Rectal smooth muscle tissue (tissue), 1 donor: Measurements from ENCODE around the gene RAB11FIP5.

ENCODE experiments used
- H3K27ac ChIP-seq: one replicate; pipeline ENCODE4 v1.7.0; 2013; ENCODE audit warnings: low read depth, low read length, inconsistent platforms
- H3K27me3 ChIP-seq: one replicate; pipeline ENCODE4 v1.7.0; 2013; ENCODE audit warnings: low read length; ENCODE audit not compliant: control insufficient read depth, insufficient read depth
- H3K36me3 ChIP-seq: one replicate; pipeline ENCODE4 v1.7.0; 2013; ENCODE audit warnings: low read length; ENCODE audit not compliant: control insufficient read depth, insufficient read depth
- H3K4me1 ChIP-seq: one replicate; pipeline ENCODE4 v1.7.0; 2013; ENCODE audit warnings: low read length; ENCODE audit not compliant: control insufficient read depth, insufficient read depth
- H3K4me3 ChIP-seq: one replicate; pipeline ENCODE4 v1.7.0; 2013; ENCODE audit warnings: low read length
- H3K9ac ChIP-seq: one replicate; pipeline ENCODE4 v1.7.0; 2013; ENCODE audit warnings: low read length

Gene RAB11FIP5

GRCh38 chr2:73078457-73079411 lies 34.0 kb downstream of the RAB11FIP5 start:
- H3K4me3 ChIP-seq = no peak overlapping the region
- H3K36me3 ChIP-seq = no peaks in the 10 kb centered on the region
- H3K27ac ChIP-seq = no peak overlapping the region
- H3K4me1 ChIP-seq = no peaks in the 10 kb centered on the region
- H3K9ac ChIP-seq = no peak overlapping the region
- no peaks in the 10 kb centered on the region for H3K27me3 ChIP-seq

GRCh38 chr2:73077424-73077795 lies 35.3 kb downstream of the RAB11FIP5 start:
- no peak overlapping the region for H3K9ac ChIP-seq
- no peaks in the 10 kb centered on the region for H3K36me3 ChIP-seq
- no peak overlapping the region for H3K27ac ChIP-seq

GRCh38 chr2:73076701-73077423 lies 35.9 kb downstream of the RAB11FIP5 start:
- Histone ChIP-seq H3K36me3 (no peaks in the 10 kb centered on the region), H3K4me3 (no peak overlapping the region), H3K27ac (no peak overlapping the region), H3K9ac (no peak overlapping the region), H3K4me1 (peaks cover 3% of the 10 kb centered on the region), H3K27me3 (no peaks in the 10 kb centered on the region)

More at GRCh38 chr2:73077424-73077795, 35.3 kb downstream of the RAB11FIP5 start:
- H3K4me3 ChIP-seq = no peak overlapping the region
- no peaks in the 10 kb centered on the region for H3K27me3 ChIP-seq
- H3K4me1 ChIP-seq = no peaks in the 10 kb centered on the region

DNA sequence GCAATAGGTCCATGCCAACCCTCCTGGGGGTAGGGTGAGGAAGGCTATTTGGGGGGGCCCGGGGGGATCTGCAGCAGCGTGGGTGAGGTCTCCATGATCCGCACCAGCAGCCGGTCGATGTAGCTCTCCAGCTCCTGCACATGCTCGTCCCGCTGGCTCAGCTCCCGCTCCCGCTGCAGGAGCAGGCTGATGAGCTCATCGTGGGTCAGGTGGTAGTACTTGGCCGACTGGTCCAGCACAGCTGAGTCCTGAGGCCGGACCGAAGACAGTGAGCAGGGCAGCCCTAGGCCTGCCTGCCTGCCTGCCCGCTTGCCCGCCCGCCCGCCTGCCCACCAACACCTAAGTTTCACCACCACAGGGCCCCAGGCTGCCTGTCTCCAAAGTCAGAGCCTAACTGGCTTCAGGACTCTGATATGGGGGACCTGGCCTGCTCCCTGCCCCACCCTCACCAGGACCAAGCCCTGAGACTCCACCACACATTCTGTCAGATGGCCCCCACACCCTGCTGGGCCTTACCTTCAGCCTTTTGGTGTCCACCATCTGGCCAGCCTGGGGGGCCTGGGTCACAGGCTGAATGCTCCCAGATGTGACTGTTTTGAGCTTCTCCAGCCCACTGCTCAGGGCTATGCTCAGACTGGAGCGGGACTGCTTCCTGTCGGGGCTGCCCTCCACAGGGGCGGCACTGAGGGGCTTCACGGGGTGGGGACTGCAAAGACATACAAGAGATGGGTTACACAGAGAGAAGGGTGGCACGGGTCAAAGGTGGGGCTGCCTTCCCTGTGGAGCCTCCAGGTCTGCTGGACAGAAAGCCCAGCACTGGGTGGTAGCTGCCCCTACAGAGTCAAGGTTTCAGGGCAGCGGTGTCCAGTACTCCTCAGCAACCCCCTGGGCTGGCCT lies 37.0 kb downstream of the RAB11FIP5 start:
- no peak overlapping the region for H3K9ac ChIP-seq
- H3K4me1 ChIP-seq = peaks cover 5% of the 10 kb centered on the region
- peak overlapping the region; percentile 64 for H3K27ac ChIP-seq
- H3K36me3 ChIP-seq = no peaks in the 10 kb centered on the region
- H3K27me3 ChIP-seq = no peaks in the 10 kb centered on the region
- no peak overlapping the region for H3K4me3 ChIP-seq

- no peaks in the 10 kb centered on the region for H3K36me3 ChIP-seq
- H3K27ac ChIP-seq = no peak overlapping the region
- no peak overlapping the region for H3K9ac ChIP-seq
- H3K4me3 ChIP-seq = no peak overlapping the region
- peaks cover 5% of the 10 kb centered on the region for H3K4me1 ChIP-seq
- no peaks in the 10 kb centered on the region for H3K27me3 ChIP-seq
Measured at GRCh38 chr2:73074110-73075069, 38.4 kb downstream of the RAB11FIP5 start.

DNA sequence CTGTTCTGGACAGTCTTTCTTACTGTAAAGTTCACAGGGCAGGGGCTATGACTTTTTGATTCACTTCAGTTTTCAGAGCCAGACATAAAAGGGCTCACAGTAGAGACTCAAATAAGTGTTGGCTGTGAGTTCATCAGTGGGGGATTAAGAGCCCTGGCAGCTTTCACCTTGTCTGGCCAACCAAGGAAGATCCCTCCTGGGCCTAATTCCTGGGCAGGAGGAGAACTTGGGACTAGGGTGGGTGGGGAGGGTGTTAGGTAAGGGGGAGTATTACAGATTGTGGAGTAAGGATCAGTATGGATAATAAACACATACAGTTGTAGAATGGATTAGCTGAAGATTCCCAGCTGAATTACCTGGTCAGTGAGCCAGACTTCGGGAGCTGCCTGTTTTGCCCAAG lies 40.3 kb downstream of the RAB11FIP5 start:
- Histone ChIP-seq H3K4me1 (peaks cover 8% of the 10 kb centered on the region), H3K9ac (no peak overlapping the region), H3K4me3 (peak overlapping the region; percentile 93), H3K27me3 (no peaks in the 10 kb centered on the region), H3K36me3 (no peaks in the 10 kb centered on the region), H3K27ac (peak overlapping the region; percentile 94)

DNA sequence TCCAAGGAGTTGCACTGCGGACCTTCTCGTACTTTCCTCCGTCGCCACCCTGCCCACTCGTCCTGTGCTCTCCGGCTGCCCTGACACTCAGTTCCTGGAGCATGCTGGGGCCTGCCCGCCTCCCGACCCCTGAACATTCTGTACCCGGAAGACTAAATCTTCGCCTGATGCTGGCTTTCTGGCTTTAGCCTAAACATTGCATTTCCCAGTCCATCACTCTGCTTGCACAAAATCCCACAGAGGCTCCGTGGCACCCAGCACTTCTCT lies 40.7 kb downstream of the RAB11FIP5 start:
- peaks cover 8% of the 10 kb centered on the region for H3K4me1 ChIP-seq
- H3K9ac ChIP-seq = peak overlapping the region; percentile 71

DNA sequence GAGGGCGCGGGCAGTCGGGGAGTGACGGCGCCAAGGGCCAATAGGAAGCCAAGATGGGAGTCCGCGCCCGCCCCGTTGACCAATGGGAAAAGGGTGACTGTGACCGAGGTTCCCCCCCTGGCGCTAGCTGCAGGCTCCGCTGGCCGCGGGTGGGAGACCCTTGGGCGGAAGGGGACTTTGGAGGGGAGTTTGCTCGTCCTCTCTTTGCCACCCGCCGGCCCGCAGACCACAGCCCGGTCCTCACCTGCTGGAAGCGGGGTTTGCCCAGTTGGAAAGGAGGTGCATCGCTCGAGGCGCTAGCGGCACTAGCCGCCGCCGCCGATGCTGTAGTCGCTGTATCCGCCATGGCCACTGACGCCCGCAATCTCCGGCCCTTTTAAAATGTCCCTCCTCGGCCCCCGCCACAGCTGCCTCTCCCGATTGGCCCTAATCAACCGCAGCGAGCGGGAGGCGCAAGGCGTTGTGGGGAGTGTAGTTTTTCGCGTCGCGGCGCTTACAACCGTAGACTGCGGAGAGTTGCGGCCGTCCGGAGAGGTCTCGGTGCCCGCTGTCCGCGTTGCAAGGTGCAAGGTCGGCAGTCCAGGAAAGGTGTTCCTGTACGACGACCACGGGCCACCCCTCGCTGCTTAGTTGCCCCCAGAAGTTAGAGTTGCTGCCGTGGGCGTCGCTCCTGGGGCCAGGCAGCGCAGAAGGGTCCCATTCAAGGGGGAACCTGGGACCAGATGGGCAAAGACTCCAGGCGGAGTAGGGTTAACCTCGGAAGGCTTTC lies 41.2 kb downstream of the RAB11FIP5 start, which contains the start of gene SFXN5:
Gene SFXN5 (minus strand): TSS at position 353 of the 769 bp plus-strand sequence. CDS start 7 bp downstream, at position 346.
- no peaks in the 10 kb centered on the region for H3K27me3 ChIP-seq
- peak within 1 kb of the TSS; percentile 94 for H3K27ac ChIP-seq
- no peaks in the 10 kb centered on the region for H3K36me3 ChIP-seq
- H3K4me1 ChIP-seq = peaks cover 8% of the 10 kb centered on the region
- peak within 1 kb of the TSS; percentile 93 for H3K4me3 ChIP-seq
- H3K9ac ChIP-seq = peak within 1 kb of the TSS; percentile 79

More for the DNA sequence above, 40.7 kb downstream of the RAB11FIP5 start:
- H3K27ac ChIP-seq = peak overlapping the region; percentile 94
- H3K27me3 ChIP-seq = no peaks in the 10 kb centered on the region
- no peaks in the 10 kb centered on the region for H3K36me3 ChIP-seq
- peak overlapping the region; percentile 93 for H3K4me3 ChIP-seq

GRCh38 chr2:73070643-73071359 lies 41.9 kb downstream of the RAB11FIP5 start:
- H3K9ac ChIP-seq = peak overlapping the region; percentile 79
- no peaks in the 10 kb centered on the region for H3K27me3 ChIP-seq
- H3K4me3 ChIP-seq = peak overlapping the region; percentile 93
- peaks cover 8% of the 10 kb centered on the region for H3K4me1 ChIP-seq
- H3K27ac ChIP-seq = peak overlapping the region; percentile 94
- H3K36me3 ChIP-seq = no peaks in the 10 kb centered on the region

DNA sequence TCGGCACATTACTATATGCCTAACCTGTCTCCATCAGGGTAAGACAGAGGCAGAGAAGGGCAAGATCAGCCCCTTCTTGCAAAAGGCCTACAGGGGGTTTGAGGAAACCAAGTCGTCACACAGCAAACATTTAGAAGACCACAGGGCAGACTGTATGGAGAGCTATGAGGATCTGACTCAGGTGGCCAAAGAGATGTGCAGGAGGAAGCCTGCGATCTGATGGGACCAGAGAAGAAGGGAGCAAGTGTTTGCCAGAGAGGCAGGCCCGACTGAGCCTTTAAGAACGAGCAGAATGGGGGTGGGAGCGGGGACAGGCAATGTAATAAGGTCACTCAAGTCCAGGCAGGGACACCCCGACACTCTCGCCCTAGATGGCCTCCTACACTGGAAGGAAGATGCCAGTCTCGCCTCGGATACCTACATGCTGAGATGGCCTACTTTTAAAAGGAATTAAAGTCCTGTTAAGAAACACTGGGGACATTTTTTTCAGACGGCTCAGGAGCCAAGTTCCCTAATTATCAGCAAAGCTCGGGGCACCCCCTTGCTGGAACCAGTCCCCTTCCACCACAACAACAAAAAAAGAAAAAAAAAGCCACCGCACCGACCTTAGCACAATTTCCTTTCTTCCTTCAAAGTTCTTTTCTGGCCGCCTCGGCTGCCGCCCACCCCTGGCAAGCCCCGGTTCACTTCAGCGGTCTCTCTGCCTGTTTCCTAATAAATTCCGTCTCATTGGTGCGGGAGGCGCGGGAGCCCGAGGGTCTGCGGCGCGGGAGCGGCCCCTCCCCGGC lies 42.7 kb downstream of the RAB11FIP5 start:
- peak overlapping the region; percentile 93 for H3K4me3 ChIP-seq
- no peaks in the 10 kb centered on the region for H3K27me3 ChIP-seq
- H3K4me1 ChIP-seq = peaks cover 8% of the 10 kb centered on the region
- peak overlapping the region; percentile 33 for H3K9ac ChIP-seq
- H3K36me3 ChIP-seq = no peaks in the 10 kb centered on the region
- peak overlapping the region; percentile 94 for H3K27ac ChIP-seq
